Measurements from ENCODE around the gene PEMT. TPM values are rescaled to one million over a fixed set of nuclear protein-coding genes. Genes with fewer than 3 reads are reported as not detected.
"Not testable (repeated sequence)": the region's sequence is repeated elsewhere in the genome, so short reads cannot be mapped to it uniquely, and the experiment has no call there.

Gene PEMT
- total RNA-seq, 2 donors from 2014 or later = 16.9 to 23.8 TPM

- intact Hi-C loops (cut with DNase I) = no loop called here
- no peak overlapping the region for H3K9ac ChIP-seq (ENCODE audit: low read depth in 2 of 2, low read length in 2 of 2)
- H3K36me3 ChIP-seq = no peaks in the 10 kb centered on the region
- no peaks in the 10 kb centered on the region for H3K27me3 ChIP-seq
- TF ChIP-seq CTCF (IDR thresholded peaks at IDR 0.05) = no peak
- DNase-seq = no peak
- no peak overlapping the region for H3K4me3 ChIP-seq
- H3K27ac ChIP-seq = no peak overlapping the region
- H3K4me1 ChIP-seq = no peaks in the 10 kb centered on the region
- H3K9me3 ChIP-seq = no peaks in the 10 kb centered on the region
These were observed 41.8 kb upstream of the PEMT start for GRCh38 chr17:17633310-17633709.

DNA sequence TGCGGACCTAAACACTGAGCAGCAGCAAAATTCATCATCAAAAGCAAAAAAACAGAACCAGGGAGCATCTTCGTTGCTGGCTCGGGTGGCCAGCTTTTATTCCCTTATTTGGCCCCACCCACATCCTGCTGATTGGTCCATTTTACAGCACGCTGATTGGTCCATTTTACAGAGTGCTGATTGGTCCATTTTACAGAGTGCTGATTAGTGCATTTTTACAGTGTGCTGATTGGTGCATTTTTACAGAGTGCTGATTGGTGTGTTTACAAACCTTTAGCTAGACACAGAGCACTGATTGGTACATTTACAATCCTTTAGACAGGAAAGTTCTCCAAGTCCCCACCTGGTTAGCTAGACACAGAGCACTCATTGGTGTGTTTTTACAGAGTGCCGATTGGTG, 41.2 kb upstream of the PEMT start:
- H3K4me1 ChIP-seq; H3K4me3 ChIP-seq; H3K9me3 ChIP-seq; H3K9ac ChIP-seq (ENCODE audit: low read depth in 2 of 2, low read length in 2 of 2); DNase-seq; H3K27me3 ChIP-seq; H3K27ac ChIP-seq; H3K36me3 ChIP-seq; intact Hi-C loops (cut with DNase I): not testable (repeated sequence)

- Histone ChIP-seq H3K4me3 (no peak overlapping the region), H3K27ac (no peak overlapping the region), H3K27me3 (no peaks in the 10 kb centered on the region), H3K9me3 (no peaks in the 10 kb centered on the region), H3K4me1 (no peaks in the 10 kb centered on the region), H3K9ac (ENCODE audit: low read depth in 2 of 2, low read length in 2 of 2) (peak overlapping the region in 1 of 2 donors; percentile 14), H3K36me3 (no peaks in the 10 kb centered on the region)
- DNase-seq = peak; percentile 55
- no peak for TF ChIP-seq CTCF (IDR thresholded peaks at IDR 0.05)
- intact Hi-C loops (cut with DNase I) = no loop called here
These were observed 37.0 kb upstream of the PEMT start for GRCh38 chr17:17628388-17629008.

DNA sequence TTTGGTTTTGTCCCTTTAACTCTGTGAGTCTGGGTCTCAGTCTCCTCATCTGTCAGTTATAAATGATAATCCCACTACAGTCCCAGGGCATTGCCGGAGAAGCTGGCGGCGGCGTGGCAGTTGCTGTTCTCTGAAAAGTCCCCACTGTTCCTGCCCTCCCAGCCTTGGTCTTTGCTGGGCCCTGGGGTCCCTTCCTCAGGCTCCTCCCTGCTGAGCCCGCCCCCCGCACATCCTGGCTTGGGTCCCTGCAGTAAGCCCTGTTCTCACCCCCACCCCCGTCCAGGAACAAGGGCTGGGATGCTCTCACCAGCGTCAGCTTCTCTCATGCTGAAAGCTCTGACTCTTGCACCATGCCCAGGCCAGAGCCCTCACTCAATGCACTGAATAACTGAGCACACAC, 35.3 kb upstream of the PEMT start:
- H3K27ac ChIP-seq = no peak overlapping the region
- intact Hi-C loops (cut with DNase I) = no loop called here
- no peaks in the 10 kb centered on the region for H3K36me3 ChIP-seq
- no peaks in the 10 kb centered on the region for H3K27me3 ChIP-seq
- no peaks in the 10 kb centered on the region for H3K4me1 ChIP-seq
- no peak for TF ChIP-seq CTCF (IDR thresholded peaks at IDR 0.05)
- H3K9me3 ChIP-seq = no peaks in the 10 kb centered on the region
- no peak for DNase-seq
- no peak overlapping the region for H3K4me3 ChIP-seq
- H3K9ac ChIP-seq (ENCODE audit: low read depth in 2 of 2, low read length in 2 of 2) = no peak overlapping the region

DNA sequence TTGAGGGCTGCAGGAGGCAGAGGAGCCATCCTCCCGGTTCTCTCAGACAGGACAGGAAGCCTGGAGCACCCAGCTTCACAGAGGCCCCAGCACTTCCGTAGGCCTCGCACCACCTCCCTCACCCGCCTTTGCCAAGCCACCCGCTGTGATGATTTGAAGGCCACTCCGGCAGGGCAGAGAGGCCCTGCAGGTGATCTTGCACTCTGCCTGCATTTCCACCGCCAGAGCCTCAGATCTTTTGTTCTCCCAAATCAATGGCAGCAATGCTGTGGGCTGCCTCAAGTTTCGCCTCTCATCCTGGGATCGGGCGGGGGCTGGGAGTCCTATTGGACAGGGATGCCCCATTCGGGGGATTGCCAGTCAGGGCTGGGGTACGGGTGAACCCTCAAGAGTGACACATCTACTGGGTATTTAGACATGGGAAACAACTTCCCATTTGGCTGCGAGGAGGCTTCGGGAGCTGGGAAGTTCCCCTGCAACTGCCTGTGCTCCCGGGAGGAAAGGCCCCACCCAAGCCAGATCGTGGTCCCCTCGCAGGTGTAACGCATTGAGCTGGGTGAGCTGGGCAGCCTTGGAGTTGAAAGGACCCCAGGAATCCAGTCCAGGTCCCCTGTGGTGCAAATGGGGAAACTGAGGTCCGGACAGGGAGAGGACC, 34.8 kb upstream of the PEMT start:
- no peaks in the 10 kb centered on the region for H3K9me3 ChIP-seq
- no peak overlapping the region for H3K27ac ChIP-seq
- H3K27me3 ChIP-seq = no peaks in the 10 kb centered on the region
- no peak overlapping the region for H3K9ac ChIP-seq (ENCODE audit: low read depth in 2 of 2, low read length in 2 of 2)
- DNase-seq = no peak
- no peak for TF ChIP-seq CTCF (IDR thresholded peaks at IDR 0.05)
- intact Hi-C loops (cut with DNase I) = no loop called here
- H3K36me3 ChIP-seq = no peaks in the 10 kb centered on the region
- no peak overlapping the region for H3K4me3 ChIP-seq
- no peaks in the 10 kb centered on the region for H3K4me1 ChIP-seq

GRCh38 chr17:17624741-17625140, 33.2 kb upstream of the PEMT start:
- intact Hi-C loops (cut with DNase I) = no loop called here

More at GRCh38 chr17:17624741-17625140, 33.2 kb upstream of the PEMT start:
- Histone ChIP-seq H3K4me3 (no peak overlapping the region), H3K27me3 (no peaks in the 10 kb centered on the region), H3K4me1 (no peaks in the 10 kb centered on the region), H3K27ac (no peak overlapping the region), H3K36me3 (no peaks in the 10 kb centered on the region), H3K9ac (ENCODE audit: low read depth in 2 of 2, low read length in 2 of 2) (no peak overlapping the region), H3K9me3 (no peaks in the 10 kb centered on the region)
- TF ChIP-seq CTCF (IDR thresholded peaks at IDR 0.05) = no peak
- no peak for DNase-seq
